Neural cell (in vitro differentiated cells): ENCODE measurements around the gene DNAH10. TPM values are rescaled to one million over a fixed set of nuclear protein-coding genes. Genes with fewer than 3 reads are reported as not detected.

Source experiments
- H2AFZ ChIP-seq: fragments of 200-600, 300-800 bp; sonication (generic), shearing (Covaris generic); 2 replicates; pipeline ENCODE4 v1.6.0; 2014; ENCODE audit warnings: low read depth, mild to moderate bottlenecking, antibody characterized with exemption, low read length, moderate library complexity
- H3F3A ChIP-seq: fragments of 200-600 bp; shearing (Covaris generic); 2 replicates; pipeline ENCODE4 v1.6.1; 2016; ENCODE audit warnings: mild to moderate bottlenecking, moderate library complexity, mixed read lengths, antibody characterized with exemption, low read length; ENCODE audit not compliant: insufficient read depth, poor library complexity, severe bottlenecking
- H3K27ac ChIP-seq: fragments of 200-600, 300-800 bp; sonication (generic), shearing (Covaris generic); 2 replicates; pipeline ENCODE4 v1.5.1; 2014; ENCODE audit warnings: mild to moderate bottlenecking, low read length, moderate library complexity
- H3K27me3 ChIP-seq: fragments of 300-800, 200-600 bp; sonication (generic), shearing (Covaris generic); 2 replicates; pipeline ENCODE4 v1.6.0; 2014; ENCODE audit warnings: mild to moderate bottlenecking, low read depth, low read length, moderate library complexity; ENCODE audit not compliant: insufficient read depth
- H3K36me3 ChIP-seq: fragments of 300-800, 200-600 bp; sonication (generic), shearing (Covaris generic); 2 replicates; pipeline ENCODE4 v1.5.1; 2014; ENCODE audit warnings: mild to moderate bottlenecking, antibody characterized with exemption, low read length, moderate library complexity; ENCODE audit not compliant: insufficient read depth
- H3K4me2 ChIP-seq: fragments of 300-800, 200-600 bp; sonication (generic), shearing (Covaris generic); 2 replicates; pipeline ENCODE4 v1.6.0; 2014; ENCODE audit warnings: mild to moderate bottlenecking, low read length
- H3K4me3 ChIP-seq: fragments of 300-800, 200-600 bp; sonication (generic), shearing (Covaris generic); 2 replicates; pipeline ENCODE4 v1.5.1; 2014; ENCODE audit warnings: mild to moderate bottlenecking, low read length, moderate library complexity
- H3K79me2 ChIP-seq: fragments of 200-600 bp; shearing (Covaris generic); replicated peaks from 2 replicates; pipeline ENCODE4 v1.6.0; 2014; ENCODE audit warnings: mild to moderate bottlenecking, low read length, moderate library complexity; ENCODE audit not compliant: insufficient read depth
- H3K9ac ChIP-seq: fragments of 300-800, 200-600 bp; sonication (generic), shearing (Covaris generic); 2 replicates; pipeline ENCODE4 v1.6.1; 2016; ENCODE audit warnings: mild to moderate bottlenecking, low read length, mixed read lengths
- H3K9me2 ChIP-seq: fragments of 200-600 bp; shearing (Covaris generic); 2 replicates; pipeline ENCODE4 v1.6.1; 2016; ENCODE audit warnings: mild to moderate bottlenecking, low read length, mixed read lengths; ENCODE audit not compliant: insufficient read depth
- H3K9me3 ChIP-seq: fragments of 200-600, 300-800 bp; sonication (generic), shearing (Covaris generic); 2 replicates; pipeline ENCODE4 v1.6.1; 2016; ENCODE audit warnings: mild to moderate bottlenecking, mixed run types, low read length, moderate library complexity, mixed read lengths
- H4K20me1 ChIP-seq: fragments of 200-600 bp; shearing (Covaris generic); 2 replicates; pipeline ENCODE4 v1.6.1; 2016; ENCODE audit warnings: mild to moderate bottlenecking, mixed run types; ENCODE audit not compliant: insufficient read depth
- CTCF ChIP-seq: fragments of 450-650 bp; IDR thresholded peaks from 2 replicates; pipeline ENCODE4 v1.5.1; 2014; ENCODE audit warnings: antibody characterized with exemption, mild to moderate bottlenecking, moderate library complexity; ENCODE audit not compliant: poor library complexity, severe bottlenecking
- EP300 ChIP-seq: fragments of 450-650 bp; conservative IDR thresholded peaks from 2 replicates; pipeline ENCODE4 v1.6.1; 2014; ENCODE audit warnings: antibody characterized with exemption, mild to moderate bottlenecking, moderate library complexity; ENCODE audit not compliant: poor library complexity, severe bottlenecking
- EZH2 ChIP-seq: fragments of 200-600, 300-800 bp; shearing (Covaris generic), sonication (generic); IDR thresholded peaks from 2 replicates; pipeline ENCODE4 v1.6.1; 2014; ENCODE audit warnings: antibody characterized with exemption, low read length, borderline replicate concordance, mild to moderate bottlenecking; ENCODE audit not compliant: insufficient read depth, poor library complexity, severe bottlenecking
- MXI1 ChIP-seq: fragments of 450-650 bp; conservative IDR thresholded peaks from 2 replicates; pipeline ENCODE4 v1.6.1; 2014; ENCODE audit warnings: antibody characterized with exemption, mild to moderate bottlenecking; ENCODE audit not compliant: poor library complexity, severe bottlenecking
- POLR2AphosphoS5 ChIP-seq: IDR thresholded peaks from 2 replicates; pipeline ENCODE4 v1.6.1; 2012
- RAD21 ChIP-seq: fragments of 450-650 bp; conservative IDR thresholded peaks from 2 replicates; pipeline ENCODE4 v1.6.1; 2014; ENCODE audit warnings: antibody characterized with exemption, mild to moderate bottlenecking, moderate library complexity
- SMC3 ChIP-seq: fragments of 450-650 bp; conservative IDR thresholded peaks from 2 replicates; pipeline ENCODE4 v1.6.1; 2014; ENCODE audit warnings: antibody characterized with exemption, mild to moderate bottlenecking, moderate library complexity; ENCODE audit not compliant: poor library complexity
- TAF1 ChIP-seq: IDR thresholded peaks from 2 replicates; pipeline ENCODE4 v1.6.1; 2012; ENCODE audit warnings: low read depth
- polyA plus RNA-seq: library from polyadenylated mRNA; depleted of rRNA; stranded (reverse); fragments of >200 nt; gene quantifications from 2 replicates; pipeline ENCODE4 v1.2.3, GENCODE V29; 2014
- TF ChIP-seq, protein P1 (sequence below): IDR thresholded peaks from 2 replicates; pipeline ENCODE4 v1.6.1; 2012; ENCODE audit warnings: borderline replicate concordance

Gene DNAH10
- polyA plus RNA-seq, 1 donor from 2014 or later = 1.9 TPM

DNA sequence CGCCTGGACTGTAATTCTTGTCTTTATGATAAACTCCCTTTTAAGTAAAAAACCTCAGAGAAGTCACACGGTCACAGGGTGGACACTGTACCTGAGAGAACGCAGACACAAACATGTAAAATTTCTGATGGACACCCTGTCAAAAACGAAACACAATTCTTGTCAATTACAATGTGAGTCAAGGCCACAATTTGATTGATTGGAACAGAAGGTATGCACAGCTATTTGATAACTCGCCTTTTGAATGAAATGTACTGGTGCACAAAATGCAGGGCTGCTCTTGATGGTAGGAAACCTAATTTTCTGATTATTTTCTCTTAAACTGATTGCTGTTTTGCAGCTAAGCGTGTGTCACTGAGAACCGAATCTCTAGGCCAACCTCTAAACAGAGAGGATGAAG, 9.2 kb downstream of the DNAH10 start:
- TF ChIP-seq, protein P1, sequence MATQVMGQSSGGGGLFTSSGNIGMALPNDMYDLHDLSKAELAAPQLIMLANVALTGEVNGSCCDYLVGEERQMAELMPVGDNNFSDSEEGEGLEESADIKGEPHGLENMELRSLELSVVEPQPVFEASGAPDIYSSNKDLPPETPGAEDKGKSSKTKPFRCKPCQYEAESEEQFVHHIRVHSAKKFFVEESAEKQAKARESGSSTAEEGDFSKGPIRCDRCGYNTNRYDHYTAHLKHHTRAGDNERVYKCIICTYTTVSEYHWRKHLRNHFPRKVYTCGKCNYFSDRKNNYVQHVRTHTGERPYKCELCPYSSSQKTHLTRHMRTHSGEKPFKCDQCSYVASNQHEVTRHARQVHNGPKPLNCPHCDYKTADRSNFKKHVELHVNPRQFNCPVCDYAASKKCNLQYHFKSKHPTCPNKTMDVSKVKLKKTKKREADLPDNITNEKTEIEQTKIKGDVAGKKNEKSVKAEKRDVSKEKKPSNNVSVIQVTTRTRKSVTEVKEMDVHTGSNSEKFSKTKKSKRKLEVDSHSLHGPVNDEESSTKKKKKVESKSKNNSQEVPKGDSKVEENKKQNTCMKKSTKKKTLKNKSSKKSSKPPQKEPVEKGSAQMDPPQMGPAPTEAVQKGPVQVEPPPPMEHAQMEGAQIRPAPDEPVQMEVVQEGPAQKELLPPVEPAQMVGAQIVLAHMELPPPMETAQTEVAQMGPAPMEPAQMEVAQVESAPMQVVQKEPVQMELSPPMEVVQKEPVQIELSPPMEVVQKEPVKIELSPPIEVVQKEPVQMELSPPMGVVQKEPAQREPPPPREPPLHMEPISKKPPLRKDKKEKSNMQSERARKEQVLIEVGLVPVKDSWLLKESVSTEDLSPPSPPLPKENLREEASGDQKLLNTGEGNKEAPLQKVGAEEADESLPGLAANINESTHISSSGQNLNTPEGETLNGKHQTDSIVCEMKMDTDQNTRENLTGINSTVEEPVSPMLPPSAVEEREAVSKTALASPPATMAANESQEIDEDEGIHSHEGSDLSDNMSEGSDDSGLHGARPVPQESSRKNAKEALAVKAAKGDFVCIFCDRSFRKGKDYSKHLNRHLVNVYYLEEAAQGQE = no peak
- no peak for TF ChIP-seq CTCF
- no peak for TF ChIP-seq POLR2AphosphoS5
- TF ChIP-seq TAF1 = no peak
- TF ChIP-seq RAD21 = no peak
- TF ChIP-seq MXI1 = no peak
- TF ChIP-seq EZH2 = no peak
- no peak for TF ChIP-seq SMC3
- TF ChIP-seq EP300 = no peak
- no peaks in the 10 kb centered on the region for H4K20me1 ChIP-seq
- no peak overlapping the region for H2AFZ ChIP-seq
- H3K79me2 ChIP-seq = no peaks in the 10 kb centered on the region
- no peak overlapping the region for H3K4me2 ChIP-seq
- H3K36me3 ChIP-seq = no peaks in the 10 kb centered on the region
- H3K4me3 ChIP-seq = no peak overlapping the region
- no peaks in the 10 kb centered on the region for H3K9me3 ChIP-seq
- H3K9ac ChIP-seq = no peak overlapping the region
- no peaks in the 10 kb centered on the region for H3K27me3 ChIP-seq
- no peak overlapping the region for H3K27ac ChIP-seq
- H3F3A ChIP-seq = no peaks in the 10 kb centered on the region
- H3K9me2 ChIP-seq = no peaks in the 10 kb centered on the region

GRCh38 chr12:123772074-123772473, 10.0 kb downstream of the DNAH10 start:
- Histone ChIP-seq H3K36me3 (no peaks in the 10 kb centered on the region), H3K27ac (no peak overlapping the region), H3K4me2 (no peak overlapping the region), H3F3A (no peaks in the 10 kb centered on the region), H3K27me3 (no peaks in the 10 kb centered on the region), H3K9me2 (no peaks in the 10 kb centered on the region), H3K9ac (no peak overlapping the region), H3K79me2 (no peaks in the 10 kb centered on the region), H4K20me1 (no peaks in the 10 kb centered on the region), H3K4me3 (no peak overlapping the region), H3K9me3 (no peaks in the 10 kb centered on the region), H2AFZ (no peak overlapping the region)
- TF ChIP-seq POLR2AphosphoS5 (no peak), MXI1 (no peak), RAD21 (no peak)

DNA sequence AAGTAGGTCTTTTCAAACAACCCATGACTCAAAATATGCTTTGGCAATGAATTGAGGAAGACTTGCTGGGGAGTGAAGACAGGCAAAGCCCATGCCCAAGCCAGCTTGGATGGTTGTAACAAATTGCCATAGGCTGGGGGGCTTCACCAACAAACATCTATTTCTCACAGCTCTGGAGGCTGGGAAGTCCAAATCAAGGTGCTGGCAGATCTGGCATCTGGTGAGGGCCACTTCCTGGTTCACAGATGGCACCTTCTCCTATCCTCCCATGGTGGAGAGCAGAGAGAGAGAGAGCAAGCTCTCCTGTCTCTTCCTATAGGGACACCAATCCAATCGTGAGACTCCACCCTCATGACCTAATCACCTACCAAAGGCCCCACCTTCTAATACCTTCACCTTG, 11.3 kb downstream of the DNAH10 start:
- Histone ChIP-seq H4K20me1 (no peaks in the 10 kb centered on the region), H3F3A (no peaks in the 10 kb centered on the region), H3K36me3 (no peaks in the 10 kb centered on the region), H3K27me3 (no peaks in the 10 kb centered on the region), H2AFZ (no peak overlapping the region), H3K9me2 (no peaks in the 10 kb centered on the region), H3K9ac (no peak overlapping the region), H3K79me2 (no peaks in the 10 kb centered on the region), H3K27ac (no peak overlapping the region), H3K4me2 (no peak overlapping the region), H3K9me3 (no peaks in the 10 kb centered on the region), H3K4me3 (no peak overlapping the region)
- no peak for TF ChIP-seq EZH2
- no peak for TF ChIP-seq EP300
- no peak for TF ChIP-seq POLR2AphosphoS5
- TF ChIP-seq, protein P1 = no peak
- no peak for TF ChIP-seq MXI1
- TF ChIP-seq RAD21 = no peak
